Breast epithelium (tissue), 3 donors: Measurements from ENCODE around the gene SLC16A5.

Experiments
- CTCF ChIP-seq, 3 donors: fragments of 450-650 bp; IDR thresholded peaks; one replicate each; pipeline ENCODE4 v1.5.1; 2016 to 2017; ENCODE audit warnings: antibody characterized with exemption in 3 of 3, mild to moderate bottlenecking in 3 of 3, moderate library complexity in 3 of 3
- POLR2A ChIP-seq: fragments of 450-650 bp; IDR thresholded peaks from one replicate; pipeline ENCODE4 v1.6.1; 2016; ENCODE audit warnings: antibody characterized with exemption, mild to moderate bottlenecking, moderate library complexity

DNA sequence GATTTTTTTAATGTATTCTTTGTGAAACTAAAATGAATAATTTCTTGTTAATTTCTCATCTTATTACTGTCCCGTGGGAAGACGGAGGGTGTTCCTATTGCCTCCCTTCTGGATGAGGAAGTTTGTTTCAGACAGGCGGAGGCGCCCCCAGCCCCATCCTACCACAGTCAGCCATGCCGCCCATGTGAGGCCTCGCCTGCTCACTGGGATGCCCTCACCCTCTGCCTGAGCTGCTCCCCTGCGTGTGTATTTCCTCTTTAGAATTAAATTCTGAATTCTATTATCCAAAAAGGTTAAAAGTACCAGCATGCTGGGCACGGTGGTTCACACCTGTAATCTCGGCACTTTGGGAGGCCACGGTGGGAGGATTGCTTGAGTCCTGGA lies 26.7 kb upstream of the SLC16A5 start:
- TF ChIP-seq CTCF (IDR thresholded peaks at IDR 0.05) (no peak), POLR2A (no peak)
